Osteoblast (primary cell): Measurements from ENCODE around the gene FRMD4A. TPM values are rescaled to one million over a fixed set of nuclear protein-coding genes. Genes with fewer than 3 reads are reported as not detected.

ENCODE experiments used
- DNase-seq: peaks from one replicate; pipeline ENCODE4 v3.0.0; 2011; ENCODE audit warnings: low spot score, mixed read lengths; ENCODE audit not compliant: insufficient read length; ENCODE audit errors: missing footprints
- H2AFZ ChIP-seq: 2 replicates; pipeline ENCODE4 v1.6.0; 2011; ENCODE audit warnings: mild to moderate bottlenecking, low read length
- H3K27ac ChIP-seq: 2 replicates; pipeline ENCODE4 v1.5.1; 2011; ENCODE audit warnings: mild to moderate bottlenecking, low read depth, low read length, moderate library complexity
- H3K27me3 ChIP-seq: 2 replicates; pipeline ENCODE4 v1.6.0; 2012; ENCODE audit warnings: mild to moderate bottlenecking, control low read depth, inconsistent platforms, low read length, moderate library complexity; ENCODE audit not compliant: insufficient read depth
- H3K36me3 ChIP-seq: 2 replicates; pipeline ENCODE4 v1.5.1; 2011; ENCODE audit warnings: mild to moderate bottlenecking, low read length, control low read depth, moderate library complexity; ENCODE audit not compliant: insufficient read depth
- H3K4me1 ChIP-seq: 2 replicates; pipeline ENCODE4 v1.5.1; 2011; ENCODE audit warnings: mild to moderate bottlenecking, low read length, control low read depth, moderate library complexity; ENCODE audit not compliant: insufficient read depth
- H3K4me2 ChIP-seq: 2 replicates; pipeline ENCODE4 v1.6.0; 2011; ENCODE audit warnings: mild to moderate bottlenecking, low read length; ENCODE audit not compliant: insufficient read depth
- H3K4me3 ChIP-seq: fragments of 200-600 bp; sonication (generic); 3 replicates; pipeline ENCODE4 v1.5.1; 2012; ENCODE audit warnings: mild to moderate bottlenecking, low read length, inconsistent platforms; ENCODE audit not compliant: insufficient read depth
- H3K79me2 ChIP-seq: 2 replicates; pipeline ENCODE4 v1.6.0; 2012; ENCODE audit warnings: mild to moderate bottlenecking, low read length, control low read depth, inconsistent platforms; ENCODE audit not compliant: insufficient read depth
- H3K9me3 ChIP-seq: 2 replicates; pipeline ENCODE4 v1.5.1; 2011; ENCODE audit warnings: low read depth, low read length, control low read depth
- H4K20me1 ChIP-seq: 2 replicates; pipeline ENCODE4 v1.6.0; 2012; ENCODE audit warnings: mild to moderate bottlenecking, low read length, control low read depth; ENCODE audit not compliant: insufficient read depth
- total RNA-seq: library from RNA; depleted of rRNA; stranded (reverse); fragments of >200 nt; gene quantifications from 2 replicates; pipeline ENCODE4 v1.2.3, GENCODE V29; 2012
- TF ChIP-seq, protein P1 (sequence below): IDR thresholded peaks from 2 replicates; pipeline ENCODE4 v1.5.1; 2011; ENCODE audit warnings: mild to moderate bottlenecking, low read depth, low read length, moderate library complexity; ENCODE audit errors: extremely low read depth

Gene FRMD4A
- total RNA-seq, 1 donor = 41.3 TPM

- H3K9me3 ChIP-seq = no peaks in the 10 kb centered on the region
- no peak overlapping the region for H3K4me3 ChIP-seq
- H3K27me3 ChIP-seq = peaks cover 54% of the 10 kb centered on the region
- no peak for DNase-seq
- no peaks in the 10 kb centered on the region for H4K20me1 ChIP-seq
- H3K79me2 ChIP-seq = no peaks in the 10 kb centered on the region
- H3K4me1 ChIP-seq = no peaks in the 10 kb centered on the region
- H3K36me3 ChIP-seq = no peaks in the 10 kb centered on the region
- no peak overlapping the region for H3K27ac ChIP-seq
- TF ChIP-seq, protein P1, sequence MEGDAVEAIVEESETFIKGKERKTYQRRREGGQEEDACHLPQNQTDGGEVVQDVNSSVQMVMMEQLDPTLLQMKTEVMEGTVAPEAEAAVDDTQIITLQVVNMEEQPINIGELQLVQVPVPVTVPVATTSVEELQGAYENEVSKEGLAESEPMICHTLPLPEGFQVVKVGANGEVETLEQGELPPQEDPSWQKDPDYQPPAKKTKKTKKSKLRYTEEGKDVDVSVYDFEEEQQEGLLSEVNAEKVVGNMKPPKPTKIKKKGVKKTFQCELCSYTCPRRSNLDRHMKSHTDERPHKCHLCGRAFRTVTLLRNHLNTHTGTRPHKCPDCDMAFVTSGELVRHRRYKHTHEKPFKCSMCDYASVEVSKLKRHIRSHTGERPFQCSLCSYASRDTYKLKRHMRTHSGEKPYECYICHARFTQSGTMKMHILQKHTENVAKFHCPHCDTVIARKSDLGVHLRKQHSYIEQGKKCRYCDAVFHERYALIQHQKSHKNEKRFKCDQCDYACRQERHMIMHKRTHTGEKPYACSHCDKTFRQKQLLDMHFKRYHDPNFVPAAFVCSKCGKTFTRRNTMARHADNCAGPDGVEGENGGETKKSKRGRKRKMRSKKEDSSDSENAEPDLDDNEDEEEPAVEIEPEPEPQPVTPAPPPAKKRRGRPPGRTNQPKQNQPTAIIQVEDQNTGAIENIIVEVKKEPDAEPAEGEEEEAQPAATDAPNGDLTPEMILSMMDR = no peak
- no peak overlapping the region for H3K4me2 ChIP-seq
- H2AFZ ChIP-seq = no peak overlapping the region
These were observed 138.9 kb downstream of the FRMD4A start for GRCh38 chr10:14191871-14192270.

GRCh38 chr10:14191407-14191806 lies 139.3 kb downstream of the FRMD4A start:
- no peaks in the 10 kb centered on the region for H4K20me1 ChIP-seq
- DNase-seq = no peak
- no peaks in the 10 kb centered on the region for H3K9me3 ChIP-seq
- no peak overlapping the region for H3K4me2 ChIP-seq
- no peak overlapping the region for H3K27ac ChIP-seq
- no peak overlapping the region for H3K4me3 ChIP-seq
- H3K27me3 ChIP-seq = peaks cover 54% of the 10 kb centered on the region
- H2AFZ ChIP-seq = no peak overlapping the region
- H3K4me1 ChIP-seq = no peaks in the 10 kb centered on the region
- TF ChIP-seq, protein P1 = no peak
- H3K79me2 ChIP-seq = no peaks in the 10 kb centered on the region
- no peaks in the 10 kb centered on the region for H3K36me3 ChIP-seq

GRCh38 chr10:14190702-14191101 lies 140.0 kb downstream of the FRMD4A start:
- no peaks in the 10 kb centered on the region for H3K4me1 ChIP-seq
- H4K20me1 ChIP-seq = no peaks in the 10 kb centered on the region
- TF ChIP-seq, protein P1 = no peak
- H3K36me3 ChIP-seq = no peaks in the 10 kb centered on the region
- H3K4me2 ChIP-seq = no peak overlapping the region
- no peak overlapping the region for H3K27ac ChIP-seq
- H3K27me3 ChIP-seq = peaks cover 51% of the 10 kb centered on the region
- no peak for DNase-seq
- H2AFZ ChIP-seq = no peak overlapping the region
- H3K4me3 ChIP-seq = no peak overlapping the region
- H3K9me3 ChIP-seq = no peaks in the 10 kb centered on the region
- no peaks in the 10 kb centered on the region for H3K79me2 ChIP-seq

DNA sequence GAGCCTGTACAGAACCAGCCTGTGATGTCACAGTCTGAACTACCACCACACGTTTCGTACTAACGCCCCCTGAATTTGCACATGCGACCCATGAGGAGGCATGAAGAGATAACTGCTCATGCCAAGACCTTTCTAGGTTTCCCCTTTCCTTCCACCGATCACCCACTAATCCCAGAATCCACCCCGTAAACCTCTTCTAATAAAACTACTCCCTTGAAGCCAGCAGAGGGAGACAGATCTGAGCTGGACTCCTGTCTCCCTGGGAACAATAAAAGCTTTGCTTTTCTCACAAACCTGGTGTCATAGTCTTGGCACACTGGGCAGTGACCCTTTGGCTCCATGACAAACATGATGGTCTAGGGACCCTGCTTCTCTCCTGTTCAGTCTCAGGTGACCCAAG lies 144.5 kb downstream of the FRMD4A start:
- Histone ChIP-seq H3K4me2 (no peak overlapping the region), H3K27me3 (peaks cover 49% of the 10 kb centered on the region), H3K36me3 (no peaks in the 10 kb centered on the region), H3K9me3 (no peaks in the 10 kb centered on the region), H2AFZ (no peak overlapping the region), H3K4me3 (no peak overlapping the region), H4K20me1 (no peaks in the 10 kb centered on the region), H3K4me1 (no peaks in the 10 kb centered on the region), H3K27ac (no peak overlapping the region), H3K79me2 (no peaks in the 10 kb centered on the region)
- no peak for DNase-seq
- TF ChIP-seq, protein P1 = peak; percentile 57
